Lower leg skin (tissue), 3 donors: ENCODE measurements around the gene UROC1.

Experiments used
- POLR2A ChIP-seq, 2 donors: fragments of 450-650 bp; IDR thresholded peaks; one replicate each; pipeline ENCODE4 v1.6.1; 2016 to 2017; ENCODE audit warnings: antibody characterized with exemption in 2 of 2, mild to moderate bottlenecking in 1 of 2, moderate library complexity in 1 of 2
- TF ChIP-seq, protein P1 (sequence below), 3 donors: fragments of 450-650 bp; IDR thresholded peaks; one replicate each; pipeline ENCODE4 v1.5.1; 2016; ENCODE audit warnings: antibody characterized with exemption in 3 of 3, mild to moderate bottlenecking in 3 of 3, moderate library complexity in 2 of 3

DNA sequence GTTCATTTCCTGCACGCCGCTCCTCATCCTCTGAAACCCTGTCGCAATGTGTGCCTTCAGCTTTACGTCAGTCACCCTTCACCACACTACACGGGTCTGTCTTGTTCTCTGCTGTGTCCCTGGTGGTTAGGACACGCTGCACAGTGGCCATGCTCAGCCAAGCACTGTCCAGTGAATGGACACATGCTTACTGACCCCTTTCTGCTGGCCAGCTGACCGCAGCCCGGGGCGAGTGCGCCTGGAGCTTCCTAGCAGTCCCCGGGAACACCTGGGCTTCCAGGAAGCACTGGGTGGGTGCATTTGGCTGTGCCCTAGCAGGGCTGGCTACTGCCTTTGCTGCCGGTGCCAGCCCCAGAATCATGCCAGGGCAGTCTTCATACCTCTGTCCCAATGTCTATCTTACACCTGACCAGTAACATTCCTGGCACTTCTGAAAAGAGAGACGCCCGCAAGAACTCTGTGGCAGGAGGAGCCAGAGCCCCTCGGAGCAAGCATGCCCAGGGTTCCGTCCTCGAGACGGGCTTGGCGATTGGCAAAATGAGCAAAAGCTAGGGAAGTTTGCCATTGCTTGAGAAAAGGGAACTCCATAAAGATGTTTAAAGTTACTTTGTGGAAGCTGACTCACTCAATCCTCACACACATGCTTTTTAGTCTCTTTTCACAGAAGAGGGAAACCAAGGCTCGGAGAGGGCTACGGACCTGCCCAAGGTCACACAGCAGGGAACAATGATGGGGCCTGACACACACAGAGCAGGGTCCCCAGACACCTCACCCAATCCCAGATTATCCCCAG is 26.2 kb downstream of the UROC1 start:
- TF ChIP-seq, protein P1, sequence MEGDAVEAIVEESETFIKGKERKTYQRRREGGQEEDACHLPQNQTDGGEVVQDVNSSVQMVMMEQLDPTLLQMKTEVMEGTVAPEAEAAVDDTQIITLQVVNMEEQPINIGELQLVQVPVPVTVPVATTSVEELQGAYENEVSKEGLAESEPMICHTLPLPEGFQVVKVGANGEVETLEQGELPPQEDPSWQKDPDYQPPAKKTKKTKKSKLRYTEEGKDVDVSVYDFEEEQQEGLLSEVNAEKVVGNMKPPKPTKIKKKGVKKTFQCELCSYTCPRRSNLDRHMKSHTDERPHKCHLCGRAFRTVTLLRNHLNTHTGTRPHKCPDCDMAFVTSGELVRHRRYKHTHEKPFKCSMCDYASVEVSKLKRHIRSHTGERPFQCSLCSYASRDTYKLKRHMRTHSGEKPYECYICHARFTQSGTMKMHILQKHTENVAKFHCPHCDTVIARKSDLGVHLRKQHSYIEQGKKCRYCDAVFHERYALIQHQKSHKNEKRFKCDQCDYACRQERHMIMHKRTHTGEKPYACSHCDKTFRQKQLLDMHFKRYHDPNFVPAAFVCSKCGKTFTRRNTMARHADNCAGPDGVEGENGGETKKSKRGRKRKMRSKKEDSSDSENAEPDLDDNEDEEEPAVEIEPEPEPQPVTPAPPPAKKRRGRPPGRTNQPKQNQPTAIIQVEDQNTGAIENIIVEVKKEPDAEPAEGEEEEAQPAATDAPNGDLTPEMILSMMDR (IDR thresholded peaks at IDR 0.05) = no peak
- no peak for TF ChIP-seq POLR2A (IDR thresholded peaks at IDR 0.05)
